Panc1 (cell line): ENCODE measurements around the gene OR6Y1. TPM values are rescaled to one million over a fixed set of nuclear protein-coding genes. Genes with fewer than 3 reads are reported as not detected.

Experiments
- ATAC-seq: fragments of 200-7000 bp; cut with Tn5 transposase; 2 replicates; pipeline ENCODE4 v1.9.1; 2020; ENCODE audit warnings: mild to moderate bottlenecking, moderate library complexity
- BruUV-seq: library from RNA; stranded (reverse); fragments of 400-500 nt; replicated peaks from 2 replicates; lab custom pipeline; 2021; lab: Mats Ljungman, UMichigan
- CTCF ChIA-PET: fragments of 300-600 bp; sonication (Branson Sonifier 250); formaldehyde crosslinking; loops from one replicate; lab custom pipeline; 2022; ENCODE audit warnings: antibody characterized with exemption; lab: Charles Lee
- POLR2A ChIA-PET: fragments of 300-600 bp; sonication (Branson Sonifier 250); formaldehyde crosslinking; loops from one replicate; lab custom pipeline; 2022; ENCODE audit warnings: antibody characterized with exemption; lab: Charles Lee
- DNase-seq: peaks from one replicate; pipeline ENCODE4 v3.0.0-alpha.2; 2010; ENCODE audit warnings: low read depth, low spot score
- H3K27ac ChIP-seq: 2 replicates; pipeline ENCODE4 v1.5.1; 2011; ENCODE audit warnings: mild to moderate bottlenecking, low read length, inconsistent platforms
- H3K27me3 ChIP-seq: fragments of 200-500 bp; sonication (Bioruptor generic); 2 replicates; pipeline ENCODE4 v1.6.0; 2014; ENCODE audit warnings: low read length, inconsistent platforms; ENCODE audit not compliant: control insufficient read depth, insufficient read depth
- H3K36me3 ChIP-seq: fragments of 200-500 bp; sonication (Bioruptor generic); 2 replicates; pipeline ENCODE4 v1.5.1; 2014; ENCODE audit warnings: inconsistent platforms, mild to moderate bottlenecking, low read length, moderate library complexity; ENCODE audit not compliant: control insufficient read depth, insufficient read depth
- H3K4me1 ChIP-seq: 2 replicates; pipeline ENCODE4 v1.5.1; 2011; ENCODE audit warnings: inconsistent platforms, mild to moderate bottlenecking, low read length, moderate library complexity; ENCODE audit not compliant: control insufficient read depth, insufficient read depth
- H3K4me3 ChIP-seq, 2 experiments: 2 replicates each; pipeline ENCODE4 v1.5.1; 2011 to 2012; ENCODE audit warnings: low read depth in 2 of 2, low read length in 2 of 2, mild to moderate bottlenecking in 2 of 2, inconsistent platforms in 1 of 2, moderate library complexity in 1 of 2
- H3K9me3 ChIP-seq: fragments of 200-500 bp; sonication (Bioruptor generic); 2 replicates; pipeline ENCODE4 v1.5.1; 2014; ENCODE audit warnings: low read depth, mild to moderate bottlenecking, inconsistent platforms, low read length, moderate library complexity; ENCODE audit not compliant: control insufficient read depth, insufficient read depth
- CTCF ChIP-seq: fragments of 450-650 bp; IDR thresholded peaks from 2 replicates; pipeline ENCODE4 v1.5.1; 2017; ENCODE audit warnings: mild to moderate bottlenecking
- POLR2AphosphoS5 ChIP-seq: IDR thresholded peaks from 2 replicates; pipeline ENCODE4 v1.6.1; 2012; ENCODE audit warnings: mild to moderate bottlenecking, low read depth, low read length, moderate library complexity
- REST ChIP-seq, 2 experiments: IDR thresholded peaks; 2 replicates each; pipeline ENCODE4 v1.6.1; 2011 to 2012; ENCODE audit warnings: low read depth in 2 of 2, control low read depth in 1 of 2, low read length in 1 of 2, mild to moderate bottlenecking in 1 of 2, moderate library complexity in 1 of 2; ENCODE audit not compliant: insufficient read depth in 1 of 2
- SIN3A ChIP-seq: IDR thresholded peaks from 2 replicates; pipeline ENCODE4 v1.6.1; 2012; ENCODE audit warnings: low read depth, mild to moderate bottlenecking, low read length, moderate library complexity, borderline replicate concordance; ENCODE audit not compliant: insufficient read depth
- TCF7L2 ChIP-seq: IDR thresholded peaks from 2 replicates; pipeline ENCODE4 v1.6.1; 2011; ENCODE audit warnings: mild to moderate bottlenecking, low read depth, low read length, inconsistent platforms
- in situ Hi-C: cut with HindIII; loops from 2 replicates; pipeline ENCODE4 v1.10.0; 2016; ENCODE audit warnings: low sequenced_read_pairs, low pct_unique_long_range_greater_than_20kb
- intact Hi-C: fragments of 100-400 bp; cut with micrococcal nuclease; formaldehyde crosslinking; loops from one replicate; pipeline ENCODE4 v1.10.0; 2022; ENCODE audit not compliant: unreplicated experiment
- total RNA-seq: library from RNA; stranded (reverse); gene quantifications from one replicate; pipeline ENCODE4 v1.2.1, GENCODE V29; 2021; ENCODE audit not compliant: unreplicated experiment

OR6Y1 gene
- total RNA-seq, 1 experiment from 2014 or later, result not detected

- H3K9me3 ChIP-seq, result no peaks in the 10 kb centered on the region
- no TSS peak for BruUV-seq
- H3K4me3 ChIP-seq, result no peak within 1 kb of the TSS
- no peaks in the 10 kb centered on the region for H3K4me1 ChIP-seq
- no peaks in the 10 kb centered on the region for H3K27me3 ChIP-seq
- H3K36me3 ChIP-seq, result no peaks in the 10 kb centered on the region
- ChIA-PET CTCF (no interaction called here), POLR2A (no interaction called here)
- no peak within 1 kb of the TSS for H3K27ac ChIP-seq
- intact Hi-C loops (no loop called here), in situ Hi-C loops (no loop called here)
- TF ChIP-seq POLR2AphosphoS5, result no peak
- no peak for TF ChIP-seq CTCF
- TF ChIP-seq SIN3A, result no peak
- no peak for TF ChIP-seq REST (IDR thresholded peaks at IDR 0.05; ENCODE audit: insufficient read depth in 1 of 2, low read depth in 2 of 2, low read length in 1 of 2)
- no peak for TF ChIP-seq TCF7L2
- DNase-seq, result no peak
- no peak for ATAC-seq
These were observed 25.5 kb upstream of the OR6Y1 start, which contains the start of gene OR10X1 for GRCh38 chr1:158579733-158580132. Gene OR10X1, minus strand, starts transcription at chr1:158579899. Its CDS starts 0 bp downstream, at chr1:158579899.

- Histone ChIP-seq H3K27ac (no peak overlapping the region), H3K27me3 (no peaks in the 10 kb centered on the region), H3K4me3 (no peak overlapping the region), H3K4me1 (no peaks in the 10 kb centered on the region), H3K9me3 (no peaks in the 10 kb centered on the region), H3K36me3 (no peaks in the 10 kb centered on the region)
- ATAC-seq (no peak), DNase-seq (no peak)
- no TSS peak for BruUV-seq
- no peak for TF ChIP-seq SIN3A
- TF ChIP-seq TCF7L2, result no peak
- TF ChIP-seq REST (IDR thresholded peaks at IDR 0.05; ENCODE audit: insufficient read depth in 1 of 2, low read depth in 2 of 2, low read length in 1 of 2), result no peak
- POLR2A ChIA-PET, result no interaction called here
- in situ Hi-C loops (no loop called here), intact Hi-C loops (no loop called here)
- CTCF ChIA-PET, result no interaction called here
These were observed 23.4 kb upstream of the OR6Y1 start for GRCh38 chr1:158577561-158577960.
